PC-9 (cell line): Measurements from ENCODE around the gene DESI2.

Experiments used
- EZH2 ChIP-seq: fragments of 200-600 bp; sonication (generic); IDR thresholded peaks from 2 replicates; pipeline ENCODE4 v1.8.0; 2017; ENCODE audit warnings: antibody characterized with exemption, low read depth
- TF ChIP-seq, protein P1 (sequence below): fragments of 200-600 bp; sonication (generic); conservative IDR thresholded peaks from 2 replicates; pipeline ENCODE4 v1.6.1; 2017; ENCODE audit warnings: mixed run types, antibody characterized with exemption, mild to moderate bottlenecking, moderate library complexity

DNA sequence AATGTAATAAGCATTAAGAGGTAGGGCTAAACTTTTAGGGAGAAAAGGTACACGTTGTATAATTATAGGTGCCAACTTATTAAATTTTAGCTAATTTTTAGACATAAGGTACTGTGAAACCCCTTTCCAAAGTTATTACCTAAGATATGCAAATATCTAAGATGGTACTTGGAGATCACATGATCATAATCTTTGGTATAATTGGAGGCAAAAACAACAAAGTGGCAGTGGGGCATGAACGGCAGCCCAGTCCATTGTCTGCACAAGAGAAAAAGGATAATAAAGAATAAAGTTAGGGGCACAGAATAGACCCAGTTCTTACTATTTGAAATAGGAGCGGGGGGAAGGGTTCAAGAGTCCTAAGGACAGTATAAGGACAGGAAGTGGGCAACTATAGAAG, 51.2 kb downstream of the DESI2 start:
- TF ChIP-seq EZH2, result no peak
- TF ChIP-seq, protein P1, sequence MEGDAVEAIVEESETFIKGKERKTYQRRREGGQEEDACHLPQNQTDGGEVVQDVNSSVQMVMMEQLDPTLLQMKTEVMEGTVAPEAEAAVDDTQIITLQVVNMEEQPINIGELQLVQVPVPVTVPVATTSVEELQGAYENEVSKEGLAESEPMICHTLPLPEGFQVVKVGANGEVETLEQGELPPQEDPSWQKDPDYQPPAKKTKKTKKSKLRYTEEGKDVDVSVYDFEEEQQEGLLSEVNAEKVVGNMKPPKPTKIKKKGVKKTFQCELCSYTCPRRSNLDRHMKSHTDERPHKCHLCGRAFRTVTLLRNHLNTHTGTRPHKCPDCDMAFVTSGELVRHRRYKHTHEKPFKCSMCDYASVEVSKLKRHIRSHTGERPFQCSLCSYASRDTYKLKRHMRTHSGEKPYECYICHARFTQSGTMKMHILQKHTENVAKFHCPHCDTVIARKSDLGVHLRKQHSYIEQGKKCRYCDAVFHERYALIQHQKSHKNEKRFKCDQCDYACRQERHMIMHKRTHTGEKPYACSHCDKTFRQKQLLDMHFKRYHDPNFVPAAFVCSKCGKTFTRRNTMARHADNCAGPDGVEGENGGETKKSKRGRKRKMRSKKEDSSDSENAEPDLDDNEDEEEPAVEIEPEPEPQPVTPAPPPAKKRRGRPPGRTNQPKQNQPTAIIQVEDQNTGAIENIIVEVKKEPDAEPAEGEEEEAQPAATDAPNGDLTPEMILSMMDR, result no peak
